Measurements from ENCODE around the gene STRIT1. TPM values are rescaled to one million over a fixed set of nuclear protein-coding genes. Genes with fewer than 3 reads are reported as not detected.

STRIT1 gene
- total RNA-seq, 1 donor from 2014 or later = not detected

- no peaks in the 10 kb centered on the region for H3K9me3 Mint-ChIP-seq (ENCODE audit: low read depth)
- H3K4me3 Mint-ChIP-seq (ENCODE audit: low read depth) = no peak overlapping the region
- H3K36me3 Mint-ChIP-seq (ENCODE audit: insufficient read depth) = no peaks in the 10 kb centered on the region
- no peak overlapping the region for H3K27ac Mint-ChIP-seq
- H3K4me1 Mint-ChIP-seq (ENCODE audit: low read depth) = no peaks in the 10 kb centered on the region
- no peak for DNase-seq (ENCODE audit: low spot score, unreplicated experiment)
- no peak for TF ChIP-seq CTCF (IDR thresholded peaks at IDR 0.05; ENCODE audit: unreplicated experiment)
- no peaks in the 10 kb centered on the region for H3K27me3 Mint-ChIP-seq
Measured at GRCh38 chr3:155244699-155245098, 48.8 kb downstream of the STRIT1 start.

- no peak for DNase-seq (ENCODE audit: low spot score, unreplicated experiment)
- TF ChIP-seq CTCF (IDR thresholded peaks at IDR 0.05; ENCODE audit: unreplicated experiment) = no peak
- Mint-ChIP-seq H3K36me3 (ENCODE audit: insufficient read depth) (no peaks in the 10 kb centered on the region), H3K4me3 (ENCODE audit: low read depth) (no peak overlapping the region), H3K4me1 (ENCODE audit: low read depth) (no peaks in the 10 kb centered on the region), H3K9me3 (ENCODE audit: low read depth) (no peaks in the 10 kb centered on the region), H3K27me3 (no peaks in the 10 kb centered on the region), H3K27ac (no peak overlapping the region)
Measured at GRCh38 chr3:155244216-155244615, 49.3 kb downstream of the STRIT1 start.

GRCh38 chr3:155243512-155243921 lies 50.0 kb downstream of the STRIT1 start:
- Mint-ChIP-seq H3K9me3 (ENCODE audit: low read depth) (no peaks in the 10 kb centered on the region), H3K4me1 (ENCODE audit: low read depth) (no peaks in the 10 kb centered on the region), H3K36me3 (ENCODE audit: insufficient read depth) (no peaks in the 10 kb centered on the region), H3K27ac (no peak overlapping the region), H3K4me3 (ENCODE audit: low read depth) (no peak overlapping the region), H3K27me3 (no peaks in the 10 kb centered on the region)
- DNase-seq (ENCODE audit: low spot score, unreplicated experiment) = no peak
- TF ChIP-seq CTCF (IDR thresholded peaks at IDR 0.05; ENCODE audit: unreplicated experiment) = no peak

- Mint-ChIP-seq H3K4me3 (ENCODE audit: low read depth) (no peak overlapping the region), H3K27me3 (no peaks in the 10 kb centered on the region), H3K9me3 (ENCODE audit: low read depth) (no peaks in the 10 kb centered on the region), H3K36me3 (ENCODE audit: insufficient read depth) (no peaks in the 10 kb centered on the region), H3K4me1 (ENCODE audit: low read depth) (no peaks in the 10 kb centered on the region), H3K27ac (no peak overlapping the region)
- no peak for TF ChIP-seq CTCF (IDR thresholded peaks at IDR 0.05; ENCODE audit: unreplicated experiment)
- DNase-seq (ENCODE audit: low spot score, unreplicated experiment) = no peak
Measured at GRCh38 chr3:155242342-155242741, 51.1 kb downstream of the STRIT1 start.

- no peak for DNase-seq (ENCODE audit: low spot score, unreplicated experiment)
- Mint-ChIP-seq H3K36me3 (ENCODE audit: insufficient read depth) (no peaks in the 10 kb centered on the region), H3K4me1 (ENCODE audit: low read depth) (no peaks in the 10 kb centered on the region), H3K27me3 (no peaks in the 10 kb centered on the region), H3K27ac (no peak overlapping the region), H3K9me3 (ENCODE audit: low read depth) (no peaks in the 10 kb centered on the region), H3K4me3 (ENCODE audit: low read depth) (no peak overlapping the region)
- no peak for TF ChIP-seq CTCF (IDR thresholded peaks at IDR 0.05; ENCODE audit: unreplicated experiment)
Measured at GRCh38 chr3:155241579-155241978, 51.9 kb downstream of the STRIT1 start.

Other genes with a start within 250 kb of the STRIT1 start
- gene MME, start 213.4 kb downstream of the STRIT1 start, total RNA-seq = 0.93 TPM in 2 replicates